HG03521 (cell line): ENCODE results near the gene NBPF3.
"Not testable (repeated sequence)": the region's sequence is repeated elsewhere in the genome, so short reads cannot be mapped to it uniquely, and the experiment has no call there.

Experiments
- ATAC-seq: cut with Tn5 transposase; IDR thresholded peaks from one replicate; pipeline ENCODE4 v1.9.1; 2021; ENCODE audit warnings: mild to moderate bottlenecking, moderate library complexity; ENCODE audit not compliant: unreplicated experiment

The NBPF3 gene

GRCh38 chr1:21439721-21440629 is at the start of gene NBPF3:
Gene NBPF3, plus strand, starts transcription at chr1:21440137. Its CDS starts 4,950 bp downstream, at chr1:21445087.
- ATAC-seq, result peak; percentile 89

GRCh38 chr1:21391497-21391896 is 48.4 kb upstream of the NBPF3 start:
- ATAC-seq, result no peak

- no peak for ATAC-seq
Observed at GRCh38 chr1:21392587-21393263, 47.2 kb upstream of the NBPF3 start.

- no peak for ATAC-seq
Observed at GRCh38 chr1:21396516-21396915, 43.4 kb upstream of the NBPF3 start.

GRCh38 chr1:21397813-21398188 is 42.1 kb upstream of the NBPF3 start:
- ATAC-seq, result no peak

GRCh38 chr1:21401726-21402346 is 38.1 kb upstream of the NBPF3 start:
- not testable (repeated sequence) for ATAC-seq

GRCh38 chr1:21406659-21407058 is 33.3 kb upstream of the NBPF3 start:
- no peak for ATAC-seq

- not testable (repeated sequence) for ATAC-seq
Observed at GRCh38 chr1:21409897-21410296, 30.0 kb upstream of the NBPF3 start.

GRCh38 chr1:21414015-21414414 is 25.9 kb upstream of the NBPF3 start:
- ATAC-seq, result no peak

- ATAC-seq, result not testable (repeated sequence)
Observed at GRCh38 chr1:21420378-21420777, 19.6 kb upstream of the NBPF3 start.

GRCh38 chr1:21421307-21421706 is 18.6 kb upstream of the NBPF3 start:
- ATAC-seq, result not testable (repeated sequence)

- ATAC-seq, result not testable (repeated sequence)
Observed at GRCh38 chr1:21427798-21428480, 12.0 kb upstream of the NBPF3 start.

- not testable (repeated sequence) for ATAC-seq
Observed at GRCh38 chr1:21428481-21429073, 11.4 kb upstream of the NBPF3 start.

GRCh38 chr1:21429210-21429609 is 10.7 kb upstream of the NBPF3 start:
- not testable (repeated sequence) for ATAC-seq

- not testable (repeated sequence) for ATAC-seq
Observed at GRCh38 chr1:21430875-21431274, 9.1 kb upstream of the NBPF3 start.

GRCh38 chr1:21434394-21434793 is 5.5 kb upstream of the NBPF3 start:
- ATAC-seq, result no peak

- ATAC-seq, result no peak
Observed at GRCh38 chr1:21435646-21436487, 4.1 kb upstream of the NBPF3 start.

- no peak for ATAC-seq
Observed at GRCh38 chr1:21436488-21437340, 3.2 kb upstream of the NBPF3 start.

GRCh38 chr1:21437341-21437640 is 2.6 kb upstream of the NBPF3 start:
- ATAC-seq, result no peak
